ENCODE data around the gene RNASE7.

RNASE7 gene

GRCh38 chr14:21081521-21082142 is 39.5 kb downstream of the RNASE7 start:
- TF ChIP-seq EZH2phosphoT487 (conservative IDR thresholded peaks at IDR 0.05; ENCODE audit: low read length): no peak
- no peak for TF ChIP-seq CTCF (IDR thresholded peaks at IDR 0.05; ENCODE audit: insufficient read depth, low read length, poor library complexity, severe bottlenecking)
- no peak overlapping the region for H2AFZ ChIP-seq (ENCODE audit: low read depth, low read length, severe bottlenecking)
- H3K4me3 ChIP-seq (ENCODE audit: insufficient read depth, low read length, poor library complexity, severe bottlenecking): no peak overlapping the region
- H3K4me2 ChIP-seq (ENCODE audit: low read depth, low read length, poor library complexity, severe bottlenecking): no peak overlapping the region
- H3K27me3 ChIP-seq (ENCODE audit: low read length): no peaks in the 10 kb centered on the region
- no peaks in the 10 kb centered on the region for H3K79me2 ChIP-seq (ENCODE audit: insufficient read depth, low read length)
- no peaks in the 10 kb centered on the region for H3F3A ChIP-seq (ENCODE audit: insufficient read depth)
- H3K27ac ChIP-seq (ENCODE audit: low read depth, low read length): no peak overlapping the region
- no peak overlapping the region for H3K9ac ChIP-seq (ENCODE audit: low read length)
- H3K9me2 ChIP-seq (replicated peaks; ENCODE audit: insufficient read depth, low read length): no peaks in the 10 kb centered on the region
- H4K20me1 ChIP-seq (ENCODE audit: low read depth, low read length): no peaks in the 10 kb centered on the region
- H3K9me3 ChIP-seq (ENCODE audit: insufficient read depth, low read length): no peaks in the 10 kb centered on the region
- no peaks in the 10 kb centered on the region for H3K36me3 ChIP-seq (ENCODE audit: low read length)

GRCh38 chr14:21083565-21084325 is 41.6 kb downstream of the RNASE7 start:
- Histone ChIP-seq H2AFZ (ENCODE audit: low read depth, low read length, severe bottlenecking) (no peak overlapping the region), H3K79me2 (ENCODE audit: insufficient read depth, low read length) (no peaks in the 10 kb centered on the region), H3K27me3 (ENCODE audit: low read length) (no peaks in the 10 kb centered on the region), H3K9me3 (ENCODE audit: insufficient read depth, low read length) (no peaks in the 10 kb centered on the region), H3K4me2 (ENCODE audit: low read depth, low read length, poor library complexity, severe bottlenecking) (no peak overlapping the region), H3K27ac (ENCODE audit: low read depth, low read length) (no peak overlapping the region), H3F3A (ENCODE audit: insufficient read depth) (no peaks in the 10 kb centered on the region), H3K9me2 (replicated peaks; ENCODE audit: insufficient read depth, low read length) (no peaks in the 10 kb centered on the region), H3K36me3 (ENCODE audit: low read length) (no peaks in the 10 kb centered on the region), H3K4me3 (ENCODE audit: insufficient read depth, low read length, poor library complexity, severe bottlenecking) (no peak overlapping the region), H4K20me1 (ENCODE audit: low read depth, low read length) (no peaks in the 10 kb centered on the region), H3K9ac (ENCODE audit: low read length) (no peak overlapping the region)
- no peak for TF ChIP-seq EZH2phosphoT487 (conservative IDR thresholded peaks at IDR 0.05; ENCODE audit: low read length)
- TF ChIP-seq CTCF (IDR thresholded peaks at IDR 0.05; ENCODE audit: insufficient read depth, low read length, poor library complexity, severe bottlenecking): no peak

- Histone ChIP-seq H3K36me3 (ENCODE audit: low read length) (no peaks in the 10 kb centered on the region), H3K27me3 (ENCODE audit: low read length) (no peaks in the 10 kb centered on the region), H4K20me1 (ENCODE audit: low read depth, low read length) (no peaks in the 10 kb centered on the region), H3K9me2 (replicated peaks; ENCODE audit: insufficient read depth, low read length) (no peaks in the 10 kb centered on the region), H3K9ac (ENCODE audit: low read length) (no peak overlapping the region), H3K79me2 (ENCODE audit: insufficient read depth, low read length) (no peaks in the 10 kb centered on the region), H3K9me3 (ENCODE audit: insufficient read depth, low read length) (no peaks in the 10 kb centered on the region), H3F3A (ENCODE audit: insufficient read depth) (no peaks in the 10 kb centered on the region), H3K4me3 (ENCODE audit: insufficient read depth, low read length, poor library complexity, severe bottlenecking) (no peak overlapping the region), H3K27ac (ENCODE audit: low read depth, low read length) (no peak overlapping the region), H2AFZ (ENCODE audit: low read depth, low read length, severe bottlenecking) (no peak overlapping the region), H3K4me2 (ENCODE audit: low read depth, low read length, poor library complexity, severe bottlenecking) (no peak overlapping the region)
- TF ChIP-seq EZH2phosphoT487 (conservative IDR thresholded peaks at IDR 0.05; ENCODE audit: low read length) (no peak), CTCF (IDR thresholded peaks at IDR 0.05; ENCODE audit: insufficient read depth, low read length, poor library complexity, severe bottlenecking) (no peak)
Measured at GRCh38 chr14:21084396-21084795, 42.2 kb downstream of the RNASE7 start.
